Lung (tissue), 12 donors: Measurements from ENCODE around the gene FA2H. TPM values are rescaled to one million over a fixed set of nuclear protein-coding genes. Genes with fewer than 3 reads are reported as not detected.

Experiments
- ATAC-seq: fragments of 200-7000 bp; cut with Tn5 transposase; one replicate; pipeline ENCODE4 v1.9.1; 2020; ENCODE audit warnings: moderate number of reproducible peaks; ENCODE audit not compliant: insufficient read depth, low FRiP score
- DNase-seq, 3 donors: peaks; one replicate each; pipeline ENCODE4 v3.0.0-alpha.2; 2013 to 2017
- H3K27ac ChIP-seq, 2 donors: one replicate each; pipeline ENCODE4 v1.5.1; 2013; ENCODE audit warnings: mild to moderate bottlenecking in 2 of 2, moderate library complexity in 2 of 2, control low read depth in 1 of 2, inconsistent platforms in 1 of 2, low read depth in 1 of 2, low read length in 1 of 2
- H3K27me3 ChIP-seq, 3 donors: one replicate each; pipeline ENCODE4 v1.5.1; 2013; ENCODE audit warnings: low read length in 2 of 3; ENCODE audit not compliant: control insufficient read depth in 3 of 3, insufficient read depth in 3 of 3
- H3K36me3 ChIP-seq, 4 donors: one replicate each; pipeline ENCODE4 v1.5.1; 2013; ENCODE audit warnings: low read length in 4 of 4, mild to moderate bottlenecking in 1 of 4, moderate library complexity in 1 of 4; ENCODE audit not compliant: control insufficient read depth in 4 of 4, insufficient read depth in 4 of 4
- H3K4me1 ChIP-seq, 5 donors: one replicate each; pipeline ENCODE4 v1.5.1; 2013; ENCODE audit warnings: low read length in 5 of 5, mild to moderate bottlenecking in 2 of 5, moderate library complexity in 1 of 5; ENCODE audit not compliant: control insufficient read depth in 5 of 5, insufficient read depth in 5 of 5
- H3K4me3 ChIP-seq: one replicate; pipeline ENCODE4 v1.5.1; 2013; ENCODE audit warnings: mild to moderate bottlenecking, control low read depth, moderate library complexity
- H3K9ac ChIP-seq, 2 donors: one replicate each; pipeline ENCODE4 v1.5.1; 2013; ENCODE audit warnings: low read length in 2 of 2, control low read depth in 1 of 2; ENCODE audit not compliant: insufficient read depth in 1 of 2
- H3K9me3 ChIP-seq, 4 donors: one replicate each; pipeline ENCODE4 v1.5.1; 2013; ENCODE audit warnings: low read length in 3 of 4, mild to moderate bottlenecking in 1 of 4, moderate library complexity in 1 of 4; ENCODE audit not compliant: control insufficient read depth in 4 of 4, insufficient read depth in 3 of 4
- CTCF ChIP-seq: IDR thresholded peaks from 2 replicates; pipeline ENCODE4 v1.5.1; 2012; ENCODE audit warnings: mild to moderate bottlenecking; ENCODE audit errors: control extremely low read depth, extremely low read depth
- WGBS, 2 donors: extraction: QIAGEN DNeasy Blood & Tissue Kit; methylation state at CpG; one replicate each; pipeline ENCODE4 v1.1.7; 2013; 5-methylcytosine and 5-hydroxymethylcytosine counted together
- polyA plus RNA-seq, 2 donors: library from polyadenylated mRNA; stranded (reverse); fragments of 200-250 nt; gene quantifications; one replicate each; pipeline ENCODE4 v1.2.1, GENCODE V29; 2013
- total RNA-seq, 2 donors: library from RNA; depleted of rRNA in 1 of 2; stranded (reverse); fragments of >200 nt in 1 of 2; gene quantifications; one replicate each; pipeline ENCODE4 v1.2.1, GENCODE V29; 2014 to 2021
- donor health status: control.
- donor health status: control.
- donor health status: Bipolar disorder and iron deficiency.
- donor health status: healthy.
- donor health status: DM: yes; HTN: yes; CAD: no.

The FA2H gene
- total and polyA plus RNA-seq, 4 donors = 2.1 to 7.1 (median 4.7) TPM

GRCh38 chr16:74752258-74752657 lies 22.4 kb downstream of the FA2H start:
- no peak for ATAC-seq
- Histone ChIP-seq H3K27ac (no peak overlapping the region), H3K4me1 (no peaks in the 10 kb centered on the region), H3K27me3 (no peaks in the 10 kb centered on the region), H3K9ac (no peak overlapping the region), H3K36me3 (no peaks in the 10 kb centered on the region), H3K4me3 (no peak overlapping the region), H3K9me3 (no peaks in the 10 kb centered on the region)
- no peak for TF ChIP-seq CTCF
- DNase-seq = no peak
- 91 to 92% methylated on average over 2 of the region's 2 CpGs for WGBS, 2 donors

GRCh38 chr16:74751658-74752057 lies 23.0 kb downstream of the FA2H start:
- no peaks in the 10 kb centered on the region for H3K36me3 ChIP-seq
- H3K9me3 ChIP-seq = no peaks in the 10 kb centered on the region
- DNase-seq (no peak), ATAC-seq (no peak)
- WGBS, 2 donors = 86 to 93% methylated on average over 5 of the region's 5 CpGs
- no peaks in the 10 kb centered on the region for H3K27me3 ChIP-seq
- H3K9ac ChIP-seq = no peak overlapping the region
- no peak overlapping the region for H3K27ac ChIP-seq
- H3K4me1 ChIP-seq = no peaks in the 10 kb centered on the region
- H3K4me3 ChIP-seq = no peak overlapping the region
- TF ChIP-seq CTCF = no peak

GRCh38 chr16:74749291-74750055 lies 25.1 kb downstream of the FA2H start:
- Histone ChIP-seq H3K27ac (no peak overlapping the region), H3K36me3 (no peaks in the 10 kb centered on the region), H3K9me3 (peaks cover 0 to 2% (median 0%) of the 10 kb centered on the region in 4 donors), H3K4me3 (no peak overlapping the region), H3K27me3 (no peaks in the 10 kb centered on the region), H3K4me1 (no peaks in the 10 kb centered on the region), H3K9ac (no peak overlapping the region)
- ATAC-seq = no peak
- DNase-seq = no peak
- 71 to 76% methylated on average over 20 of the region's 20 CpGs for WGBS, 2 donors
- no peak for TF ChIP-seq CTCF

- Histone ChIP-seq H3K36me3 (no peaks in the 10 kb centered on the region), H3K9me3 (peaks cover 0 to 2% (median 0%) of the 10 kb centered on the region in 4 donors), H3K4me3 (no peak overlapping the region), H3K4me1 (no peaks in the 10 kb centered on the region), H3K27ac (no peak overlapping the region), H3K9ac (no peak overlapping the region), H3K27me3 (no peaks in the 10 kb centered on the region)
- ATAC-seq (no peak), DNase-seq (no peak)
- 91 to 92% methylated on average over 19 of the region's 19 CpGs for WGBS, 2 donors
- no peak for TF ChIP-seq CTCF
These were observed 26.0 kb downstream of the FA2H start for GRCh38 chr16:74748616-74749026.
